Stimulated activated CD4-positive, alpha-beta T cell treated with anti-CD3 and anti-CD28 coated beads, Interleukin-4, amount 100 ng/mL, for 48 hours (primary cell): ENCODE data around the gene SVOP.

Source experiments
- DNase-seq, 2 donors: peaks; one replicate each; pipeline ENCODE4 v3.0.0-alpha.2; 2020; ENCODE audit warnings: low read depth in 2 of 2

SVOP gene

GRCh38 chr12:108980831-108981618 is 39.8 kb downstream of the SVOP start:
- DNase-seq = no peak

GRCh38 chr12:108977360-108977759 is 43.5 kb downstream of the SVOP start:
- no peak for DNase-seq

GRCh38 chr12:108975024-108975593 is 45.8 kb downstream of the SVOP start:
- DNase-seq = no peak

GRCh38 chr12:108973629-108974152 is 47.2 kb downstream of the SVOP start:
- DNase-seq = no peak

- DNase-seq = no peak
Measured at GRCh38 chr12:108972358-108972757, 48.5 kb downstream of the SVOP start.

GRCh38 chr12:108969622-108970021 is 51.2 kb downstream of the SVOP start:
- no peak for DNase-seq

- no peak for DNase-seq
Measured at GRCh38 chr12:108967869-108968540, 52.9 kb downstream of the SVOP start.

- DNase-seq = no peak
Measured at GRCh38 chr12:108966378-108967151, 54.3 kb downstream of the SVOP start.

GRCh38 chr12:108965886-108966285 is 55.0 kb downstream of the SVOP start:
- no peak for DNase-seq

GRCh38 chr12:108964371-108965352 is 56.2 kb downstream of the SVOP start:
- no peak for DNase-seq

- DNase-seq = no peak
Measured at GRCh38 chr12:108962256-108962655, 58.6 kb downstream of the SVOP start.

- no peak for DNase-seq
Measured at GRCh38 chr12:108959748-108960655, 60.9 kb downstream of the SVOP start.

GRCh38 chr12:108955225-108955835 is 65.5 kb downstream of the SVOP start:
- DNase-seq = no peak

- peak; percentile 50 to 51 for DNase-seq
Measured at GRCh38 chr12:108950991-108951739, 69.7 kb downstream of the SVOP start.

- no peak for DNase-seq
Measured at GRCh38 chr12:108949976-108950375, 70.9 kb downstream of the SVOP start.

- DNase-seq = no peak
Measured at GRCh38 chr12:108948367-108948766, 72.5 kb downstream of the SVOP start.

GRCh38 chr12:108947097-108947496 is 73.8 kb downstream of the SVOP start:
- no peak for DNase-seq

GRCh38 chr12:108940138-108940537 is 80.7 kb downstream of the SVOP start:
- DNase-seq = no peak
